SK-N-SH (cell line): ENCODE data around the gene CTXND1. TPM values are rescaled to one million over a fixed set of nuclear protein-coding genes. Genes with fewer than 3 reads are reported as not detected.

ENCODE experiments used
- CTCF ChIA-PET: fragments of 300-600, 350-600 bp; formaldehyde crosslinking; extraction: SDS; loops from one replicate; lab custom pipeline; 2021; lab: Yijun Ruan, JAX
- POLR2A ChIA-PET: fragments of 350-600 bp; sonication (Branson Sonifier 250); formaldehyde crosslinking; extraction: SDS; loops from one replicate; lab custom pipeline; 2020; ENCODE audit warnings: antibody characterized with exemption, inconsistent platforms; lab: Yijun Ruan, JAX
- DNase-seq: peaks from one replicate; pipeline ENCODE4 v3.0.0; 2012
- H2AFZ ChIP-seq: fragments of 200-600 bp; sonication (generic); 2 replicates; pipeline ENCODE4 v1.8.1; 2016; ENCODE audit warnings: antibody characterized with exemption, mild to moderate bottlenecking, low read depth
- H3F3A ChIP-seq: fragments of 200-600 bp; sonication (generic); replicated peaks from 2 replicates; pipeline ENCODE3; 2016; ENCODE audit warnings: antibody characterized with exemption, mild to moderate bottlenecking; ENCODE audit not compliant: insufficient read depth
- H3K27ac ChIP-seq, 2 experiments: fragments of 200-500 bp in 1 of 2; fragments of 200-600 bp in 1 of 2; sonication (Bioruptor generic) in 1 of 2; sonication (generic), shearing (Covaris generic) in 1 of 2; 2 replicates each; pipeline versions ENCODE4 v1.5.1 to v1.6.1; 2014 to 2016; ENCODE audit warnings: low read depth in 2 of 2, inconsistent platforms in 1 of 2, low read length in 1 of 2, mild to moderate bottlenecking in 1 of 2, mixed read lengths in 1 of 2
- H3K27me3 ChIP-seq: fragments of 200-600 bp; sonication (generic), shearing (Covaris generic); 2 replicates; pipeline ENCODE4 v1.6.1; 2016; ENCODE audit warnings: mixed run types; ENCODE audit not compliant: insufficient read depth
- H3K36me3 ChIP-seq, 2 experiments: fragments of 200-500 bp in 1 of 2; fragments of 200-600 bp in 1 of 2; sonication (Bioruptor generic) in 1 of 2; sonication (generic) in 1 of 2; replicated peaks in 1 of 2; 2 replicates each; pipeline versions ENCODE3 to v1.5.1; 2014 to 2016; ENCODE audit warnings: low read length in 1 of 2, mild to moderate bottlenecking in 1 of 2; ENCODE audit not compliant: insufficient read depth in 2 of 2, control insufficient read depth in 1 of 2
- H3K4me1 ChIP-seq, 2 experiments: fragments of 200-500 bp in 1 of 2; fragments of 200-600 bp in 1 of 2; sonication (Bioruptor generic) in 1 of 2; sonication (generic), shearing (Covaris generic) in 1 of 2; 2 replicates each; pipeline versions ENCODE4 v1.5.1 to v1.6.1; 2014 to 2016; ENCODE audit warnings: low read depth in 1 of 2, low read length in 1 of 2, mixed run types in 1 of 2; ENCODE audit not compliant: insufficient read depth in 2 of 2, control insufficient read depth in 1 of 2
- H3K4me2 ChIP-seq: fragments of 200-600 bp; sonication (generic), shearing (Covaris generic); 2 replicates; pipeline ENCODE4 v1.6.1; 2017; ENCODE audit warnings: mixed run types
- H3K4me3 ChIP-seq, 2 experiments: fragments of 200-500 bp in 1 of 2; fragments of 200-600 bp in 1 of 2; sonication (Bioruptor generic) in 1 of 2; sonication (generic), shearing (Covaris generic) in 1 of 2; 2 replicates each; pipeline versions ENCODE4 v1.5.1 to v1.8.1; 2014 to 2016; ENCODE audit warnings: low read depth in 2 of 2, inconsistent platforms in 1 of 2, low read length in 1 of 2, mild to moderate bottlenecking in 1 of 2, mixed read lengths in 1 of 2, moderate library complexity in 1 of 2
- H3K79me2 ChIP-seq: fragments of 200-600 bp; sonication (generic); 2 replicates; pipeline ENCODE4 v1.8.1; 2017; ENCODE audit warnings: mild to moderate bottlenecking; ENCODE audit not compliant: insufficient read depth
- H3K9ac ChIP-seq: fragments of 200-600 bp; sonication (generic); 2 replicates; pipeline ENCODE4 v1.6.1; 2017; ENCODE audit warnings: mixed run types
- H3K9me2 ChIP-seq: fragments of 200-600 bp; sonication (generic); 2 replicates; pipeline ENCODE4 v1.6.1; 2017; ENCODE audit warnings: mixed run types
- H3K9me3 ChIP-seq: fragments of 200-600 bp; sonication (generic); 2 replicates; pipeline ENCODE4 v1.6.1; 2017; ENCODE audit warnings: mixed run types, mild to moderate bottlenecking, moderate library complexity
- H4K20me1 ChIP-seq: fragments of 200-600 bp; sonication (generic); 2 replicates; pipeline ENCODE4 v1.6.1; 2017; ENCODE audit warnings: mild to moderate bottlenecking, mixed run types; ENCODE audit not compliant: insufficient read depth
- CHD2 ChIP-seq: fragments of 150-350 bp; IDR thresholded peaks from 2 replicates; pipeline ENCODE4 v1.6.1; 2018; ENCODE audit warnings: low read length; ENCODE audit not compliant: partially characterized antibody
- ELF1 ChIP-seq: IDR thresholded peaks from 2 replicates; pipeline ENCODE4 v1.4.0; 2012
- EP300 ChIP-seq, 2 experiments: IDR thresholded peaks; 2 replicates each; pipeline versions ENCODE4 v1.4.0 to v1.6.1; 2012; ENCODE audit warnings: borderline replicate concordance in 1 of 2, low read depth in 1 of 2, low read length in 1 of 2
- EZH2phosphoT487 ChIP-seq: fragments of 200-600 bp; sonication (generic); IDR thresholded peaks from 2 replicates; pipeline ENCODE4 v1.6.1; 2017; ENCODE audit warnings: low read depth, mixed run types, mild to moderate bottlenecking, antibody characterized with exemption, moderate library complexity, borderline replicate concordance
- FOXJ3 ChIP-seq: sonication (generic); formaldehyde crosslinking; IDR thresholded peaks from 2 replicates; pipeline ENCODE4 v1.5.1; 2020; ENCODE audit warnings: mild to moderate bottlenecking, missing genetic modification reagents
- FOXM1 ChIP-seq: IDR thresholded peaks from 2 replicates; pipeline ENCODE4 v1.4.0; 2012; ENCODE audit warnings: low read depth, mild to moderate bottlenecking
- GABPA ChIP-seq: IDR thresholded peaks from 2 replicates; pipeline ENCODE4 v1.4.0; 2012; ENCODE audit warnings: low read depth, mild to moderate bottlenecking
- GATA2 ChIP-seq: sonication (generic); formaldehyde crosslinking; IDR thresholded peaks from 2 replicates; pipeline ENCODE4 v1.5.0; 2020; ENCODE audit warnings: mild to moderate bottlenecking, missing genetic modification reagents
- JUND ChIP-seq: IDR thresholded peaks from 2 replicates; pipeline ENCODE4 v1.4.0; 2012
- MEF2A ChIP-seq: IDR thresholded peaks from 2 replicates; pipeline ENCODE4 v1.4.0; 2012; ENCODE audit warnings: low read depth, borderline replicate concordance
- MXI1 ChIP-seq: IDR thresholded peaks from 2 replicates; pipeline ENCODE4 v1.6.1; 2012; ENCODE audit warnings: mild to moderate bottlenecking, low read depth, low read length, improper control_type of control experiment
- NRF1 ChIP-seq: IDR thresholded peaks from 2 replicates; pipeline ENCODE4 v1.6.1; 2012; ENCODE audit warnings: low read depth, mild to moderate bottlenecking, low read length
- POLR2AphosphoS5 ChIP-seq: IDR thresholded peaks from 2 replicates; pipeline ENCODE4 v1.6.1; 2012; ENCODE audit warnings: low read depth, low read length
- RAD21 ChIP-seq: IDR thresholded peaks from 2 replicates; pipeline ENCODE4 v1.6.1; 2012; ENCODE audit warnings: mild to moderate bottlenecking, low read length
- RXRA ChIP-seq: IDR thresholded peaks from 2 replicates; pipeline ENCODE4 v1.4.0; 2012; ENCODE audit warnings: low read depth, mild to moderate bottlenecking, borderline replicate concordance
- SIN3A ChIP-seq: IDR thresholded peaks from 2 replicates; pipeline ENCODE4 v1.6.1; 2012; ENCODE audit warnings: low read depth, mild to moderate bottlenecking, low read length, moderate library complexity, borderline replicate concordance
- TAF1 ChIP-seq: IDR thresholded peaks from 2 replicates; pipeline ENCODE4 v1.6.1; 2012; ENCODE audit warnings: low read depth, mild to moderate bottlenecking, low read length, moderate library complexity, borderline replicate concordance
- TCF12 ChIP-seq: IDR thresholded peaks from 2 replicates; pipeline ENCODE4 v1.4.0; 2012
- TEAD4 ChIP-seq: IDR thresholded peaks from 2 replicates; pipeline ENCODE4 v1.4.0; 2012; ENCODE audit warnings: mild to moderate bottlenecking, borderline replicate concordance; ENCODE audit not compliant: insufficient read depth
- WGBS: methylation state at CpG from one replicate; pipeline ENCODE4 v1.1.6; 2017; ENCODE audit warnings: low lambda C conversion rate; 5-methylcytosine and 5-hydroxymethylcytosine counted together
- polyA plus RNA-seq, 3 experiments: library from polyadenylated mRNA; depleted of rRNA; stranded (reverse); fragments of >200 nt; gene quantifications; 2 replicates each; pipeline ENCODE4 v1.2.3, GENCODE V29; 2012
- TF ChIP-seq, protein P1 (sequence below): fragments of 150-350 bp; IDR thresholded peaks from 2 replicates; pipeline ENCODE4 v1.6.1; 2016; ENCODE audit warnings: mild to moderate bottlenecking, low read depth, low read length
- TF ChIP-seq, protein P2 (sequence below): IDR thresholded peaks from 2 replicates; pipeline ENCODE4 v1.4.0; 2012; ENCODE audit warnings: low read depth, borderline replicate concordance

Gene CTXND1
- polyA plus RNA-seq, 1 of the 3 experiments (the other 2 are of a cell fraction): not detected

DNA sequence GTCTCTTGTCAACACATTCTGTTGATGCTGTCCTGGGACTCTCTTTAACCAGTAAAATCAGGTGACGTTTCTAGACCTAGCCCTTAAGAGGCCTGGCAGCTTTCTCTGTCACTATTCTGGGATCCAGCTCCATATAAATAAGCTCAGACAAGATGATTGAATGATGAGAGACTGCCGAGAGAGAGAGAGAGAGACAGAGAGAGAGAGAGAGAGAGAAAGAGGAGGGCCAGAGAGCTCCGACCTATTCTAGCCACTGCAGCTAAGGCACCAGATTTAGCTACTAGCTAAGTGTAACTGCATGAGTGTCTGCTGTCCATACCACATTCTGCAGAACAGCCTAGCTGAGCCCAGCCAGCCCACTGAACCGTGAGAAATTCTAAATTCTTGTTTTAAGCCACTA, 36.1 kb upstream of the CTXND1 start:
- Histone ChIP-seq H3K4me2 (no peak overlapping the region), H4K20me1 (no peaks in the 10 kb centered on the region), H3K9me2 (no peaks in the 10 kb centered on the region), H3K9ac (no peak overlapping the region), H3K4me3 (no peak overlapping the region), H3K27ac (no peak overlapping the region), H3K79me2 (no peaks in the 10 kb centered on the region)
- DNase-seq: no peak
- CTCF ChIA-PET: no interaction called here
- TF ChIP-seq MXI1 (no peak), NRF1 (no peak), TCF12 (no peak), POLR2AphosphoS5 (no peak), CHD2 (no peak), MEF2A (no peak), TEAD4 (no peak), RXRA (no peak)
- TF ChIP-seq, all 33 proteins: peak for 0
- no peaks in the 10 kb centered on the region for H3K36me3 ChIP-seq
- no peaks in the 10 kb centered on the region for H3F3A ChIP-seq
- no peaks in the 10 kb centered on the region for H3K9me3 ChIP-seq
- peaks cover 4% of the 10 kb centered on the region; the same call in 1 of the 2 replicates for H3K27me3 ChIP-seq
- H3K4me1 ChIP-seq: no peaks in the 10 kb centered on the region
- 11% methylated on average over 4 of the region's 4 CpGs for WGBS
- POLR2A ChIA-PET: no interaction called here
- H2AFZ ChIP-seq: no peak overlapping the region

DNA sequence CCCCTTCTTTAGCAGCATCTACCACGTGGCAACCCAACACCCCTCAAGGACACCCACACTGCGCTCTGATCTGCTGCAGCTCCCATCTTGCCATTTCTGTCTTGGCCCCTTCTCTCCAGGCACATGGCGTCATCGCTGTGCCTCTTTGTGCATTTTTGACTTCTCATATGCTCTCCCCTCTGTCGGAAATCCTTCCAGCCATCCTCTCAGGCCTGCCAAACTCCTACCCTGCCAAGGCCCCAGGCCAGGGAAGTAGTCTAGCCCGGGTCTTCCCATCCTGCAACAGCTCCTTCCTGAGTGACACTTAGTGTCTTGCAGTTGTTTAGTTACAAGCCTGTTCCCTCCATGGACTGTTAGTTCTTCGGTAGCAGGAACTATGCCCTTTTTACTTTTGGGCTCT, 34.0 kb upstream of the CTXND1 start:
- CTCF ChIA-PET: no interaction called here
- TF ChIP-seq ELF1 (no peak), FOXJ3 (CRISPR knock-in tag) (no peak), TAF1 (no peak), GABPA (no peak), JUND (no peak), RXRA (no peak), EP300 (IDR thresholded peaks at IDR 0.05; ENCODE audit: borderline replicate concordance in 1 of 2, low read depth in 1 of 2, low read length in 1 of 2) (no peak), EZH2phosphoT487 (no peak), CHD2 (no peak), GATA2 (CRISPR knock-in tag) (no peak), MXI1 (no peak), TEAD4 (no peak), FOXM1 (no peak), SIN3A (no peak), MEF2A (no peak), RAD21 (no peak)
- TF ChIP-seq, protein P1, sequence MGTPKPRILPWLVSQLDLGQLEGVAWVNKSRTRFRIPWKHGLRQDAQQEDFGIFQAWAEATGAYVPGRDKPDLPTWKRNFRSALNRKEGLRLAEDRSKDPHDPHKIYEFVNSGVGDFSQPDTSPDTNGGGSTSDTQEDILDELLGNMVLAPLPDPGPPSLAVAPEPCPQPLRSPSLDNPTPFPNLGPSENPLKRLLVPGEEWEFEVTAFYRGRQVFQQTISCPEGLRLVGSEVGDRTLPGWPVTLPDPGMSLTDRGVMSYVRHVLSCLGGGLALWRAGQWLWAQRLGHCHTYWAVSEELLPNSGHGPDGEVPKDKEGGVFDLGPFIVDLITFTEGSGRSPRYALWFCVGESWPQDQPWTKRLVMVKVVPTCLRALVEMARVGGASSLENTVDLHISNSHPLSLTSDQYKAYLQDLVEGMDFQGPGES: no peak
- TF ChIP-seq, protein P2, sequence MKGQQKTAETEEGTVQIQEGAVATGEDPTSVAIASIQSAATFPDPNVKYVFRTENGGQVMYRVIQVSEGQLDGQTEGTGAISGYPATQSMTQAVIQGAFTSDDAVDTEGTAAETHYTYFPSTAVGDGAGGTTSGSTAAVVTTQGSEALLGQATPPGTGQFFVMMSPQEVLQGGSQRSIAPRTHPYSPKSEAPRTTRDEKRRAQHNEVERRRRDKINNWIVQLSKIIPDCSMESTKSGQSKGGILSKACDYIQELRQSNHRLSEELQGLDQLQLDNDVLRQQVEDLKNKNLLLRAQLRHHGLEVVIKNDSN: no peak
- no peak overlapping the region for H3K9ac ChIP-seq
- peaks cover 4% of the 10 kb centered on the region; the same call in 1 of the 2 replicates for H3K27me3 ChIP-seq
- H3K79me2 ChIP-seq: no peaks in the 10 kb centered on the region
- no peaks in the 10 kb centered on the region for H3F3A ChIP-seq
- 36% methylated on average over 7 of the region's 7 CpGs for WGBS
- H2AFZ ChIP-seq: no peak overlapping the region
- no peak for DNase-seq
- no peaks in the 10 kb centered on the region for H3K9me3 ChIP-seq
- no peak overlapping the region for H3K4me3 ChIP-seq
- no peaks in the 10 kb centered on the region for H3K36me3 ChIP-seq
- H4K20me1 ChIP-seq: no peaks in the 10 kb centered on the region
- no peaks in the 10 kb centered on the region for H3K9me2 ChIP-seq
- no peak overlapping the region for H3K4me2 ChIP-seq
- POLR2A ChIA-PET: no interaction called here
- no peak overlapping the region for H3K27ac ChIP-seq
- no peaks in the 10 kb centered on the region for H3K4me1 ChIP-seq
